ENCODE data around the gene GNAO1.

DNA sequence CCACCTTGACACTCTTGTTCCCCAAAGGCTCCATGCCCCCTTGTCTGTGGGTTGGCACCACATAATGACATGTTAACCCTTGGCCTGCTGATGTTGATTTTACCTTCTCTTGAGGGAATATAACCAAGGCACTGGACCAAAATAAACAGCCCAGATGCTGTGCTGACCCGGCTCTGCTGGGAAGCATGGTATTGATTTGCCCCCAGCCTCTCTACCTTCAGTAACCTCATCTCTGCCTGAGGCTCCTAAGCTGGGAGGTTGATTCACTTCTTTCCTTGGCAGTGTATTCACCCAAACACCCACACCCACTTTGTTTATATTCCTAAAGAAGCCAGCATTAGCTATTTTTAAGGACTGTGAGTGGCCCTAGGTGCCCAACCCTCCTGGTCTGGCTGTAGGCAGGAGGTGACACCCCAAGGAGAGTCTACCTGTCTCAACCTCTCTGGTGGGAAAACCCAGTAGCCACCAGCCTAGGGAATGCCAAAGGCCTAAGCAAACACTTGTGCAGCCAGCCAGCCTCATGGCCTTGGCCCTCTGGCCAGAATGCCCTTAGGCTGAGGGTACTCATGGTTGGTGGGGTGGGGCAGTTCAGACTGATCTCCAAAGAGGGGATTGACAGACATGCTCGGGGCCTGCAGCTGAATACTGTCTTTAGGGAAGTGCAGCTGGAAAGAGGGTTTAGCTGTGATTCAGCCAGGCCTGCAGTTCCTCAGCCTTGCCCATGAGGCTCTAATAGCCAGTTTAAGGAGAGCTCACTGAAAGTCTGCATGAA, 42.7 kb downstream of the GNAO1 start:
- no peak for TF ChIP-seq EZH2 (IDR thresholded peaks at IDR 0.05; ENCODE audit: borderline replicate concordance, low read depth, low read length, poor library complexity, severe bottlenecking)
- TF ChIP-seq, protein P1, sequence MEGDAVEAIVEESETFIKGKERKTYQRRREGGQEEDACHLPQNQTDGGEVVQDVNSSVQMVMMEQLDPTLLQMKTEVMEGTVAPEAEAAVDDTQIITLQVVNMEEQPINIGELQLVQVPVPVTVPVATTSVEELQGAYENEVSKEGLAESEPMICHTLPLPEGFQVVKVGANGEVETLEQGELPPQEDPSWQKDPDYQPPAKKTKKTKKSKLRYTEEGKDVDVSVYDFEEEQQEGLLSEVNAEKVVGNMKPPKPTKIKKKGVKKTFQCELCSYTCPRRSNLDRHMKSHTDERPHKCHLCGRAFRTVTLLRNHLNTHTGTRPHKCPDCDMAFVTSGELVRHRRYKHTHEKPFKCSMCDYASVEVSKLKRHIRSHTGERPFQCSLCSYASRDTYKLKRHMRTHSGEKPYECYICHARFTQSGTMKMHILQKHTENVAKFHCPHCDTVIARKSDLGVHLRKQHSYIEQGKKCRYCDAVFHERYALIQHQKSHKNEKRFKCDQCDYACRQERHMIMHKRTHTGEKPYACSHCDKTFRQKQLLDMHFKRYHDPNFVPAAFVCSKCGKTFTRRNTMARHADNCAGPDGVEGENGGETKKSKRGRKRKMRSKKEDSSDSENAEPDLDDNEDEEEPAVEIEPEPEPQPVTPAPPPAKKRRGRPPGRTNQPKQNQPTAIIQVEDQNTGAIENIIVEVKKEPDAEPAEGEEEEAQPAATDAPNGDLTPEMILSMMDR (conservative IDR thresholded peaks at IDR 0.05; ENCODE audit: low read depth, low read length) = no peak
